HG02798 (cell line): ENCODE measurements around the gene GAPDHS.

Experiments
- ATAC-seq: cut with Tn5 transposase; IDR thresholded peaks from one replicate; pipeline ENCODE4 v1.9.1; 2021; ENCODE audit warnings: mild to moderate bottlenecking; ENCODE audit not compliant: unreplicated experiment, poor library complexity

GAPDHS gene

GRCh38 chr19:35577918-35578317, 44.7 kb downstream of the GAPDHS start:
- ATAC-seq: no peak

GRCh38 chr19:35578707-35579106, 45.5 kb downstream of the GAPDHS start:
- no peak for ATAC-seq

DNA sequence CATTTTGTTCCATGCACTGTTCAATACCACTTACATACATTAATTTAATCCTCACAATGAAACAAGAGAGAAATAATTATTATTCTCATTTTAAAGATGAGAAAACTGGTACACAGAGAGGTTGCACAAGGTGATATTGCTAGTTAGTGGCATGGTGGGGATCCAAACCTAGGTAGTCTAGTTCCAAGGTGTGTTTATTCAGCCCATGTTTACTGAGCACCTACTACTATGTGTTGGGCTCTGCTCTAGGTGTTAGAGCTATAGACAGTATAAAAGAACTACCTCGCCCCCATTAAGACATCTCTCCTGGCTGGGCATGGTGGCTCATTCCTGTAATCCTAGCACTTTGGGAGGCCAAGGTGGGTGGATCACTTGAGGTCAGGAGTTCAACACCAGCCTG, 49.5 kb downstream of the GAPDHS start:
- ATAC-seq: no peak

GRCh38 chr19:35585848-35586247, 52.6 kb downstream of the GAPDHS start, which contains the start of gene PMIS2:
TSS of gene PMIS2 (plus strand) at chr19:35586173. CDS start at chr19:35586260, 87 bp downstream.
- no peak for ATAC-seq

- ATAC-seq: no peak
Observed at GRCh38 chr19:35587321-35587720, 54.1 kb downstream of the GAPDHS start.

GRCh38 chr19:35590875-35591274, 57.6 kb downstream of the GAPDHS start:
- ATAC-seq: no peak

GRCh38 chr19:35592226-35592625, 59.0 kb downstream of the GAPDHS start:
- no peak for ATAC-seq
